K562 (cell line): ENCODE results near the gene COG4. TPM values are rescaled to one million over a fixed set of nuclear protein-coding genes. Genes with fewer than 3 reads are reported as not detected.

Source experiments
- CREM ChIP-seq: IDR thresholded peaks from 2 replicates; pipeline ENCODE4 v1.6.1; 2014; ENCODE audit warnings: antibody characterized with exemption, low read depth
- CXXC5 ChIP-seq: fragments of 250-450 bp; sonication (Bioruptor Pico); IDR thresholded peaks from 2 replicates; pipeline ENCODE4 v1.8.0; 2022; ENCODE audit warnings: inconsistent platforms, mild to moderate bottlenecking, moderate library complexity
- DLX4 ChIP-seq: fragments of 250-450 bp; sonication (Bioruptor Pico); IDR thresholded peaks from 2 replicates; pipeline ENCODE4 v1.6.1; 2021; ENCODE audit warnings: mild to moderate bottlenecking
- DPF2 ChIP-seq: fragments of 450-650 bp; IDR thresholded peaks from 2 replicates; pipeline ENCODE4 v1.6.1; 2016
- E2F3 ChIP-seq: fragments of 250-450 bp; sonication (Bioruptor Pico); IDR thresholded peaks from 2 replicates; pipeline ENCODE4 v1.4.0; 2020; ENCODE audit warnings: mild to moderate bottlenecking
- GATA2 ChIP-seq: sonication (generic); formaldehyde crosslinking; IDR thresholded peaks from 2 replicates; pipeline ENCODE4 v1.4.0; 2020; ENCODE audit warnings: mild to moderate bottlenecking, missing genetic modification reagents
- HNRNPLL ChIP-seq: fragments of 200-400 bp; formaldehyde crosslinking; IDR thresholded peaks from 2 replicates; pipeline ENCODE4 v1.6.1; 2017; ENCODE audit warnings: low read length, low read depth, mild to moderate bottlenecking; ENCODE audit not compliant: poor library complexity, severe bottlenecking
- MYNN ChIP-seq, 2 experiments: sonication (generic); formaldehyde crosslinking in 1 of 2; IDR thresholded peaks; 2 replicates each; pipeline versions ENCODE4 v1.5.0 to v1.6.1; 2016 to 2020; ENCODE audit warnings: antibody characterized with exemption in 1 of 2, missing genetic modification reagents in 1 of 2
- NCOA4 ChIP-seq: fragments of 450-650 bp; IDR thresholded peaks from 2 replicates; pipeline ENCODE4 v1.6.1; 2018; ENCODE audit warnings: mild to moderate bottlenecking; ENCODE audit not compliant: partially characterized antibody
- NFRKB ChIP-seq: fragments of 450-650 bp; IDR thresholded peaks from 2 replicates; pipeline ENCODE4 v1.6.1; 2016; ENCODE audit warnings: low read depth
- NR1H2 ChIP-seq: sonication (generic); formaldehyde crosslinking; IDR thresholded peaks from 2 replicates; pipeline ENCODE4 v1.4.0; 2020; ENCODE audit warnings: mild to moderate bottlenecking, missing genetic modification reagents
- NR2C2 ChIP-seq, 2 experiments: fragments of 200-800 bp in 1 of 2; sonication (Bioruptor generic) in 1 of 2; sonication (generic) in 1 of 2; formaldehyde crosslinking in 1 of 2; IDR thresholded peaks; 2 replicates each; pipeline versions ENCODE4 v1.6.1 to v1.8.0; 2016 to 2022; ENCODE audit warnings: mild to moderate bottlenecking in 1 of 2, missing compliant biosample characterization in 1 of 2, missing genetic modification characterization in 1 of 2, missing genetic modification reagents in 1 of 2
- PCBP2 ChIP-seq: fragments of 200-400 bp; formaldehyde crosslinking; IDR thresholded peaks from 2 replicates; pipeline ENCODE4 v1.6.1; 2018; ENCODE audit warnings: low read length, low read depth, mild to moderate bottlenecking, moderate library complexity; ENCODE audit not compliant: poor library complexity, severe bottlenecking
- RFX1 ChIP-seq: fragments of 450-650 bp; IDR thresholded peaks from 2 replicates; pipeline ENCODE4 v1.6.1; 2016; ENCODE audit warnings: mild to moderate bottlenecking, moderate library complexity
- SMAD1 ChIP-seq: fragments of 150-350 bp; IDR thresholded peaks from 2 replicates; pipeline ENCODE4 v1.6.1; 2014; ENCODE audit warnings: low read length, low read depth; ENCODE audit not compliant: partially characterized antibody
- SMAD4 ChIP-seq: fragments of 250-450 bp; sonication (Bioruptor Pico); conservative IDR thresholded peaks from 2 replicates; pipeline ENCODE4 v1.8.0; 2021; ENCODE audit warnings: inconsistent platforms, mild to moderate bottlenecking, moderate library complexity
- SREBF2 ChIP-seq: sonication (generic); formaldehyde crosslinking; IDR thresholded peaks from 2 replicates; pipeline ENCODE4 v1.4.0; 2020; ENCODE audit warnings: mild to moderate bottlenecking, missing genetic modification reagents
- TCF3 ChIP-seq: sonication (generic); formaldehyde crosslinking; IDR thresholded peaks from 2 replicates; pipeline ENCODE4 v1.4.0; 2020; ENCODE audit warnings: mild to moderate bottlenecking, missing genetic modification reagents
- U2AF1 ChIP-seq: fragments of 200-400 bp; formaldehyde crosslinking; optimal IDR thresholded peaks from 2 replicates; pipeline ENCODE3; 2017; ENCODE audit warnings: mild to moderate bottlenecking, low read depth, low read length, moderate library complexity
- ZNF445 ChIP-seq: fragments of 250-450 bp; sonication (Bioruptor Pico); IDR thresholded peaks from 2 replicates; pipeline ENCODE4 v1.4.0; 2020; ENCODE audit warnings: low read depth, mild to moderate bottlenecking, moderate library complexity
- ZNF583 ChIP-seq: fragments of 250-450 bp; sonication (Bioruptor Pico); IDR thresholded peaks from 2 replicates; pipeline ENCODE4 v1.4.0; 2020
- ZNF76 ChIP-seq: fragments of 250-450 bp; sonication (Bioruptor Pico); IDR thresholded peaks from 2 replicates; pipeline ENCODE4 v1.4.0; 2020; ENCODE audit warnings: mild to moderate bottlenecking, moderate library complexity, borderline replicate concordance
- ZNF830 ChIP-seq: fragments of 250-450 bp; sonication (Bioruptor Pico); IDR thresholded peaks from 2 replicates; pipeline ENCODE4 v1.5.0; 2021; ENCODE audit warnings: mild to moderate bottlenecking
- polyA plus RNA-seq, 8 experiments: library from polyadenylated mRNA; depleted of rRNA in 4 of 8; stranded (reverse) in 5 of 8; unstranded in 3 of 8; fragments of >200 nt; fragmentation: Nextera tagmentation in 2 of 8; fragmentation: Illumina TruSeq in 1 of 8; extraction: Ambion mirVana in 2 of 8; extraction: Trizol in 1 of 8; gene quantifications; 2 replicates each; pipeline versions ENCODE4 v1.2.1 to v1.2.3, GENCODE V29; 2011 to 2014; ENCODE audit warnings: inconsistent platforms in 1 of 8, missing spikeins in 1 of 8
- total RNA-seq, 7 experiments: library from RNA; depleted of rRNA in 6 of 7; stranded (reverse); fragments of >200 nt in 6 of 7; fragmentation: Illumina TruSeq in 2 of 7; extraction: Trizol in 2 of 7; gene quantifications; 2 replicates each; pipeline versions ENCODE4 v1.2.1 to v1.2.3, GENCODE V29; 2011 to 2021; ENCODE audit warnings: low replicate concordance in 1 of 7
- TF ChIP-seq, protein P1 (sequence below): IDR thresholded peaks from 2 replicates; pipeline ENCODE4 v1.6.1; 2014; ENCODE audit warnings: antibody characterized with exemption
- TF ChIP-seq, protein P2 (sequence below): sonication (generic); formaldehyde crosslinking; IDR thresholded peaks from 2 replicates; pipeline ENCODE4 v1.8.1; 2023; ENCODE audit warnings: mild to moderate bottlenecking, missing genetic modification reagents

Gene COG4
- total and polyA plus RNA-seq, 9 of the 15 experiments (the other 6 are each of a cell fraction or from before 2014, with no cell fraction given): 13.7 to 73.9 (median 44.2) TPM

GRCh38 chr16:70437017-70437581 lies 86.3 kb downstream of the COG4 start (continued):
- peak; percentile 99 for TF ChIP-seq SMAD4 (CRISPR knock-in tag)
- TF ChIP-seq NCOA4: no peak
- TF ChIP-seq E2F3: no peak
- peak; percentile 67 for TF ChIP-seq TCF3 (CRISPR knock-in tag)
- TF ChIP-seq NR2C2 (CRISPR knock-in tag; IDR thresholded peaks at IDR 0.05): no peak
- peak; percentile 61; the same call in 1 of the 2 replicates for TF ChIP-seq NR2C2 (tag; IDR thresholded peaks at IDR 0.05)
- no peak for TF ChIP-seq ZNF76 (CRISPR knock-in tag)
- no peak for TF ChIP-seq PCBP2
- no peak for TF ChIP-seq ZNF830
- TF ChIP-seq HNRNPLL: peak; percentile 24
- no peak for TF ChIP-seq DLX4
- TF ChIP-seq, protein P1, sequence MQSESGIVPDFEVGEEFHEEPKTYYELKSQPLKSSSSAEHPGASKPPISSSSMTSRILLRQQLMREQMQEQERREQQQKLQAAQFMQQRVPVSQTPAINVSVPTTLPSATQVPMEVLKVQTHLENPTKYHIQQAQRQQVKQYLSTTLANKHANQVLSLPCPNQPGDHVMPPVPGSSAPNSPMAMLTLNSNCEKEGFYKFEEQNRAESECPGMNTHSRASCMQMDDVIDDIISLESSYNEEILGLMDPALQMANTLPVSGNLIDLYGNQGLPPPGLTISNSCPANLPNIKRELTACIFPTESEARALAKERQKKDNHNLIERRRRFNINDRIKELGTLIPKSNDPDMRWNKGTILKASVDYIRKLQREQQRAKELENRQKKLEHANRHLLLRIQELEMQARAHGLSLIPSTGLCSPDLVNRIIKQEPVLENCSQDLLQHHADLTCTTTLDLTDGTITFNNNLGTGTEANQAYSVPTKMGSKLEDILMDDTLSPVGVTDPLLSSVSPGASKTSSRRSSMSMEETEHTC: no peak
- TF ChIP-seq CXXC5: peak; percentile 54
- peak; percentile 61 for TF ChIP-seq SMAD1
- peak; percentile 79 for TF ChIP-seq DPF2
- TF ChIP-seq NFRKB: no peak
- no peak for TF ChIP-seq U2AF1
- TF ChIP-seq SREBF2 (CRISPR knock-in tag): no peak
- TF ChIP-seq MYNN (IDR thresholded peaks at IDR 0.05): peak; percentile 87
- TF ChIP-seq MYNN (CRISPR knock-in tag; IDR thresholded peaks at IDR 0.05): no peak
- TF ChIP-seq, protein P2, sequence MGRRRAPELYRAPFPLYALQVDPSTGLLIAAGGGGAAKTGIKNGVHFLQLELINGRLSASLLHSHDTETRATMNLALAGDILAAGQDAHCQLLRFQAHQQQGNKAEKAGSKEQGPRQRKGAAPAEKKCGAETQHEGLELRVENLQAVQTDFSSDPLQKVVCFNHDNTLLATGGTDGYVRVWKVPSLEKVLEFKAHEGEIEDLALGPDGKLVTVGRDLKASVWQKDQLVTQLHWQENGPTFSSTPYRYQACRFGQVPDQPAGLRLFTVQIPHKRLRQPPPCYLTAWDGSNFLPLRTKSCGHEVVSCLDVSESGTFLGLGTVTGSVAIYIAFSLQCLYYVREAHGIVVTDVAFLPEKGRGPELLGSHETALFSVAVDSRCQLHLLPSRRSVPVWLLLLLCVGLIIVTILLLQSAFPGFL (CRISPR knock-in tag): no peak
- no peak for TF ChIP-seq ZNF445 (CRISPR knock-in tag)
- no peak for TF ChIP-seq ZNF583 (CRISPR knock-in tag)
- peak; percentile 78 for TF ChIP-seq CREM
- 0 out of 2 replicates have a peak, but pooled peaks have one; percentile 38 for TF ChIP-seq GATA2 (CRISPR knock-in tag)
- no peak for TF ChIP-seq NR1H2 (CRISPR knock-in tag)
- TF ChIP-seq RFX1: no peak
